ENCODE data around the gene GPATCH4. TPM values are rescaled to one million over a fixed set of nuclear protein-coding genes. Genes with fewer than 3 reads are reported as not detected.
"Not testable (repeated sequence)": the region's sequence is repeated elsewhere in the genome, so short reads cannot be mapped to it uniquely, and the experiment has no call there.

The GPATCH4 gene
- total RNA-seq, 2 experiments from 2014 or later, result 35.3 to 36.3 TPM

DNA sequence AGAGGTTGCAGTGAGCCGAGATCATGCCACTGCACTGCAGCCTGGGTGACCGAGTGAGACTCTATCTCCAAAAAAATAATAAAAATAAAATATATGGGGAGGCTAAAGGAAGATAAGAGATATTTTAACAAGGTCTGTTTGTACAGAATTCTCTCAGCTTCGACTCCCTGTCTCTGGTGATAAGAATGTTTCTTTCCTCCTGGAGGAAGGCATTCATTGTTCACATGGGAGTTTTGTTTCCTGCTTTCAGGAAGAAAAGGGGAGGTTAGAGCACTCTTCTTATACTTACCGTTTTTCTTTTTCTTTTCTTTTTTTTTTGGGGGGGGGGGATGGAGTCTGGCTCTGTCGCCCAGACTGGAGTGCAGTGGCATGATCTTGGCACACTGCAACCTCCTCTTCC is 11.7 kb downstream of the GPATCH4 start:
- ChIA-PET CTCF (interaction anchor here (2.5 kb wide), 1 partner anchor 19 kb away, joined by 6 read pairs; no protein-coding TSS in a partner anchor), POLR2A (interaction anchor here (1.4 kb wide), 1 partner anchor 9 kb away, joined by 3 read pairs; no protein-coding TSS in a partner anchor)
- H3K4me1 Mint-ChIP-seq (ENCODE audit: low read depth), result peaks cover 22% of the 10 kb centered on the region
- intact Hi-C loops (cut with DNase I, micrococcal nuclease), result no loop called here
- Histone ChIP-seq H3K4me1 (ENCODE audit: insufficient read depth, low read length) (peaks cover 26% of the 10 kb centered on the region), H3K4me3 (ENCODE audit: low read length) (no peak overlapping the region), H3K36me3 (ENCODE audit: insufficient read depth, low read length) (peaks cover 16% of the 10 kb centered on the region), H3K27ac (ENCODE audit: low read depth in 1 of 2, low read length in 2 of 2) (no peak overlapping the region), H3K27me3 (ENCODE audit: control insufficient read depth in 1 of 2, insufficient read depth in 2 of 2, low read length in 2 of 2) (no peaks in the 10 kb centered on the region), H3K9me3 (ENCODE audit: control insufficient read depth in 1 of 2, insufficient read depth in 1 of 2, low read length in 2 of 2) (no peaks in the 10 kb centered on the region)
- TF ChIP-seq, protein P1, sequence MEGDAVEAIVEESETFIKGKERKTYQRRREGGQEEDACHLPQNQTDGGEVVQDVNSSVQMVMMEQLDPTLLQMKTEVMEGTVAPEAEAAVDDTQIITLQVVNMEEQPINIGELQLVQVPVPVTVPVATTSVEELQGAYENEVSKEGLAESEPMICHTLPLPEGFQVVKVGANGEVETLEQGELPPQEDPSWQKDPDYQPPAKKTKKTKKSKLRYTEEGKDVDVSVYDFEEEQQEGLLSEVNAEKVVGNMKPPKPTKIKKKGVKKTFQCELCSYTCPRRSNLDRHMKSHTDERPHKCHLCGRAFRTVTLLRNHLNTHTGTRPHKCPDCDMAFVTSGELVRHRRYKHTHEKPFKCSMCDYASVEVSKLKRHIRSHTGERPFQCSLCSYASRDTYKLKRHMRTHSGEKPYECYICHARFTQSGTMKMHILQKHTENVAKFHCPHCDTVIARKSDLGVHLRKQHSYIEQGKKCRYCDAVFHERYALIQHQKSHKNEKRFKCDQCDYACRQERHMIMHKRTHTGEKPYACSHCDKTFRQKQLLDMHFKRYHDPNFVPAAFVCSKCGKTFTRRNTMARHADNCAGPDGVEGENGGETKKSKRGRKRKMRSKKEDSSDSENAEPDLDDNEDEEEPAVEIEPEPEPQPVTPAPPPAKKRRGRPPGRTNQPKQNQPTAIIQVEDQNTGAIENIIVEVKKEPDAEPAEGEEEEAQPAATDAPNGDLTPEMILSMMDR (IDR thresholded peaks at IDR 0.05), result no peak
- H3K9me3 Mint-ChIP-seq, result no peaks in the 10 kb centered on the region
- ATAC-seq (ENCODE audit: poor library complexity), result no peak
- no peak for DNase-seq
- H3K36me3 Mint-ChIP-seq (ENCODE audit: low read depth), result peaks cover 25% of the 10 kb centered on the region
- no peak overlapping the region for H3K27ac Mint-ChIP-seq
- no peak overlapping the region for H3K4me3 Mint-ChIP-seq
- H3K27me3 Mint-ChIP-seq, result no peaks in the 10 kb centered on the region

DNA sequence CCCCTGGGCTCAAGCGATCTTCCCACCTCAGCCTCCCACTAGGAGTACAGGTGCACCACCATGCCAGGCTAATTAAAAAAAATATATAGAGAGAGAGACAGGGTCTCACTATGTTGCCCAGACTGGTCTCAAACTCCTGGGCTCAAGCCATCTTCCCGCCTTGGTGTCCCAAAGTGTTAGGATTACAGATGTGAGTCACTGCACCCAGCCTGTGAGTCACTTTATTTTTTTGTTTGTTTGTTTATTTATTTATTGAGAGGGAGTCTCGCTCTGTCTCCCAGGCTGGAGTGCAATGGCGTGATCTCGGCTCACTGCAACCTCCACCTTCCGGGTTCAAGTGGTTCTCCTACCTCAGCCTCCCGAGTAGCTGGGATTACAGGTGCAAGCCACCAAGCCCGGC is 13.4 kb downstream of the GPATCH4 start:
- not testable (repeated sequence) for ATAC-seq (ENCODE audit: poor library complexity); H3K27ac Mint-ChIP-seq

DNA sequence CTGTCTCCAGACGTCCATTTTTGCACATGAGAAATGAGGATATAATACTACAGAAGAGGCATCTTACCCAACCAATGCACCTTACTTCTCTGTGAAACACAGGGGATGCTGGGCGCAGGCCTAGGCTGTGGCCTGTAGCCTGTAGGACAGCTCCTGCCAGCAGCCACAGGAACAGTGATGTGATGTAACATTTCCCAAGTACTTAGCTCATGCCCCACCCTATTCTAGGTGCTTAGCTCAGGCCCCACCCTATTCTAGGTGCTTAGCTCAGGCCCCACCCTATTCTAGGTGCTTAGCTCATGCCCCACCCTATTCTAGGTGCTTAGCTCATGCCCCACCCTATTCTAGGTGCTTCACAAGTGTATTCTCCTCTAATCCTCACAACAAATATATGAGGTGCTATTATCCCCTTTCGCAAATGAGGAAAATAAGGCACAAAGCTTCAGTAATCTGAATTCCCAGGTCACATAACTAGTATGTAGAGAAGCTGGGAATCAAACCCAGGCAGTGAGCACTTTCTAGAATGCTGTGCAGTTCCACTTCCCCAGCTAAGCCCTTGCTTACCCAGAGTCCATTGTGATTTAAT is 14.3 kb downstream of the GPATCH4 start:
- intact Hi-C loops (cut with DNase I, micrococcal nuclease), result no loop called here
- no peaks in the 10 kb centered on the region for H3K9me3 Mint-ChIP-seq
- Histone ChIP-seq H3K36me3 (ENCODE audit: insufficient read depth, low read length) (no peaks in the 10 kb centered on the region), H3K27ac (ENCODE audit: low read depth in 1 of 2, low read length in 2 of 2) (no peak overlapping the region), H3K4me1 (ENCODE audit: insufficient read depth, low read length) (peaks cover 35% of the 10 kb centered on the region), H3K9me3 (ENCODE audit: control insufficient read depth in 1 of 2, insufficient read depth in 1 of 2, low read length in 2 of 2) (no peaks in the 10 kb centered on the region), H3K27me3 (ENCODE audit: control insufficient read depth in 1 of 2, insufficient read depth in 2 of 2, low read length in 2 of 2) (no peaks in the 10 kb centered on the region), H3K4me3 (ENCODE audit: low read length) (no peak overlapping the region)
- no peak overlapping the region for H3K4me3 Mint-ChIP-seq
- H3K27ac Mint-ChIP-seq, result no peak overlapping the region
- ChIA-PET POLR2A (interaction anchor here (1.7 kb wide), 1 partner anchor 96 kb away, joined by 3 read pairs; no protein-coding TSS in a partner anchor), CTCF (interaction anchor here (0.7 to 0.9 kb wide), 2 partner anchors 22 to 107 kb away, joined by 3 to 4 read pairs; no protein-coding TSS in a partner anchor)
- peaks cover 36% of the 10 kb centered on the region for H3K4me1 Mint-ChIP-seq (ENCODE audit: low read depth)
- ATAC-seq (ENCODE audit: poor library complexity) (no peak), DNase-seq (no peak)
- peaks cover 9% of the 10 kb centered on the region for H3K36me3 Mint-ChIP-seq (ENCODE audit: low read depth)
- TF ChIP-seq, protein P1 (IDR thresholded peaks at IDR 0.05), result no peak
- no peaks in the 10 kb centered on the region for H3K27me3 Mint-ChIP-seq

More for the DNA sequence above, 13.4 kb downstream of the GPATCH4 start:
- H3K27ac ChIP-seq (ENCODE audit: low read depth in 1 of 2, low read length in 2 of 2); H3K4me3 ChIP-seq (ENCODE audit: low read length); H3K27me3 Mint-ChIP-seq; H3K9me3 ChIP-seq (ENCODE audit: control insufficient read depth in 1 of 2, insufficient read depth in 1 of 2, low read length in 2 of 2); H3K9me3 Mint-ChIP-seq; DNase-seq; intact Hi-C loops (cut with DNase I, micrococcal nuclease); H3K27me3 ChIP-seq (ENCODE audit: control insufficient read depth in 1 of 2, insufficient read depth in 2 of 2, low read length in 2 of 2); POLR2A ChIA-PET; H3K36me3 ChIP-seq (ENCODE audit: insufficient read depth, low read length): not testable (repeated sequence)
- CTCF ChIA-PET, result interaction anchor here (2.5 kb wide), 1 partner anchor 20 kb away, joined by 6 read pairs; no protein-coding TSS in a partner anchor
- peaks cover 35% of the 10 kb centered on the region for H3K4me1 ChIP-seq (ENCODE audit: insufficient read depth, low read length)
- Mint-ChIP-seq H3K36me3 (ENCODE audit: low read depth) (peaks cover 16% of the 10 kb centered on the region), H3K4me1 (ENCODE audit: low read depth) (peaks cover 34% of the 10 kb centered on the region), H3K4me3 (peak overlapping the region; percentile 25)
